Measurements from ENCODE around the gene ITGA11. TPM values are rescaled to one million over a fixed set of nuclear protein-coding genes. Genes with fewer than 3 reads are reported as not detected.
"Not testable (repeated sequence)": the region's sequence is repeated elsewhere in the genome, so short reads cannot be mapped to it uniquely, and the experiment has no call there.

The ITGA11 gene
- total RNA-seq, 2 donors from 2014 or later: 0.99 to 1.0 TPM

DNA sequence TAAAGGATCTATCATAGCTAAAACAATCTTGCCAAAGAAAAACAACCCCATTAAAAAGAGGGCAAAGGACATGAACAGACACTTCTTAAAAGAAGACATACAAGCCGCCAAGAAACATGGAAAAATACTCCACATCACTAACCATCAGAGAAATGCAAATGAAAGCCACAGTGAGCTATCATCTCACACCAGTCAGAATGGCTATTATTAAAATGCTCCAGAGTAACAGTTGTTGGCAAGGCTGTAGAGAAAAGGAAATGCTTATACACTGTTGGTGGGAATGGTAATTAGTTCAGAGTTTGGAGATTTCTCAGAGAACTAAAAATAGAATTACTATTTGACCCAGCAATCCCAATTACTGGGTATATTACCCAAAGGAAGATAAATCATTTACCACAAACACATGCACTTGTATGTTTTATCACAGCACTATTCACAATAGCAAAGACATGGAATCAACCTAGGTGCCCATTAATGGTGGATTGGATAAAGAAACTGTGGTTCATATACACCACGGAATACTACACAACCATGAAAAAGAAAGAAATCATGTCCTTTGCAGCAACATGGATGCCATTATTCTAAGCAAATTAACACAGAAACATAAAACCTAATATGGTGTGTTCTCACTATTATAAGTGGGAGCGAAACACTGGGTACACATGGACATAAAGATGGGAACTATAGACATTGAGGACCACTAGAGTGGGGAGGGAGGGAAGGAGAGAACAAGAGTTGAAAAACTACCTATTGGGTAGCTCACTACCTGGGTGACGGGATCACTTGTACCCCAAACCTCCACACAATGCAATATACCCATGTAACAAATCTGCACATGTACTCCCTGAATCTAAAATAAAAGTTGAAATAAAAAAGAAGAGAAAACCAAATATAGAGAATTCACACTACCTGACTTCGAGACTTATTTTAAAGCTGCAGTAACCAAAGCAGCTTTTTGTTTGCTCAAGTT, 32.6 kb downstream of the ITGA11 start:
- Histone ChIP-seq H3K36me3 (replicated peaks in 1 of 2; ENCODE audit: insufficient read depth in 1 of 2, low read depth in 2 of 2) (no peaks in the 10 kb centered on the region), H3K4me1 (no peaks in the 10 kb centered on the region), H3K27me3 (no peaks in the 10 kb centered on the region), H3K9me3 (no peaks in the 10 kb centered on the region), H3K27ac (no peak overlapping the region), H3K4me3 (no peak overlapping the region)
- no peak for TF ChIP-seq CTCF (IDR thresholded peaks at IDR 0.05)
- no peak for TF ChIP-seq POLR2A (IDR thresholded peaks at IDR 0.05)
- intact Hi-C loops (cut with DNase I): no loop called here
- DNase-seq: no peak
- WGBS, 2 donors: 73 to 88% methylated on average over 5 of the region's 5 CpGs
- ATAC-seq: no peak

DNA sequence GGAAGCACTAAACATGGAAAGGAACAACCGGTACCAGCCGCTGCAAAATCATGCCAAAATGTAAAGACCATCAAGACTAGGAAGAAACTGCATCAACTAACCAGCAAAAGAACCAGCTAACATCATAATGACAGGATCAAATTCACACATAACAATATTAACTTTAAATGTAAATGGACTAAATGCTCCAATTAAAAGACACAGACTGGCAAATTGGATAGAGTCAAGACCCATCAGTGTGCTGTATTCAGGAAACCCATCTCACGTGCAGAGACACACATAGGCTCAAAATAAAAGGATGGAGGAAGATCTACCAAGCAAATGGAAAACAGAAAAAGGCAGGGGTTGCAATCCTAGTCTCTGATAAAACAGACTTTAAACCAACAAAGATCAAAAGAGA, 34.0 kb downstream of the ITGA11 start:
- H3K36me3 ChIP-seq (replicated peaks in 1 of 2; ENCODE audit: insufficient read depth in 1 of 2, low read depth in 2 of 2); H3K4me3 ChIP-seq; H3K9me3 ChIP-seq; H3K27ac ChIP-seq; H3K4me1 ChIP-seq; DNase-seq; ATAC-seq; intact Hi-C loops (cut with DNase I); H3K27me3 ChIP-seq: not testable (repeated sequence)
- 100% methylated on average over 2 of the region's 3 CpGs for WGBS, 2 donors

- no peak overlapping the region for H3K4me3 ChIP-seq
- DNase-seq (no peak), ATAC-seq (no peak)
- TF ChIP-seq CTCF (IDR thresholded peaks at IDR 0.05) (no peak), POLR2A (IDR thresholded peaks at IDR 0.05) (no peak)
- no peaks in the 10 kb centered on the region for H3K27me3 ChIP-seq
- no peaks in the 10 kb centered on the region for H3K9me3 ChIP-seq
- H3K4me1 ChIP-seq: no peaks in the 10 kb centered on the region
- H3K27ac ChIP-seq: no peak overlapping the region
- intact Hi-C loops (cut with DNase I): no loop called here
- 55 to 56% methylated on average over 1 of the region's 1 CpG for WGBS, 2 donors
- H3K36me3 ChIP-seq (replicated peaks in 1 of 2; ENCODE audit: insufficient read depth in 1 of 2, low read depth in 2 of 2): no peaks in the 10 kb centered on the region
These were observed 35.9 kb downstream of the ITGA11 start for GRCh38 chr15:68396068-68396467.

DNA sequence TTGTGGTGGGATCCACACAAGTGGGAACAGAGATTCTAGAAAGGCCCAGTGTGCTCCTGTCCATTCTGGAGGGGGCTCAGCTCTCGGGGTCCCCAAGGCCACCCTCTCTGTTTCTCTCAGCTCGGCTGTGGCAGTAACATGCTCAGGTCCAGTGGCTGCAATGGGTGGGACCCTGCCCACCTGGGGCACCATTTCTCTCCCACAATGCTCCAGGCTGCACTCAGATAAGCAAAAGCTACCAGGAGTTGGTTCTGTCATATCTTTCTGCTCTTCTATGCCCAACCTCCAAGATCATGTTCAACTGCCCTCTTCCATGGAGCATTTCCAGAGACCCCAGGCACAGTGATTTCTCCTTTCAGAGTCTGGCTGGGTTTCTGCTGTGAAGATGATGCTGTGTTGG, 40.8 kb downstream of the ITGA11 start:
- ATAC-seq (no peak), DNase-seq (no peak)
- no peaks in the 10 kb centered on the region for H3K9me3 ChIP-seq
- no peaks in the 10 kb centered on the region for H3K4me1 ChIP-seq
- WGBS, 2 donors: 77 to 89% methylated on average over 1 to 2 of the region's 2 CpGs
- no peak overlapping the region for H3K4me3 ChIP-seq
- intact Hi-C loops (cut with DNase I): no loop called here
- H3K36me3 ChIP-seq (replicated peaks in 1 of 2; ENCODE audit: insufficient read depth in 1 of 2, low read depth in 2 of 2): no peaks in the 10 kb centered on the region
- TF ChIP-seq POLR2A (IDR thresholded peaks at IDR 0.05) (no peak), CTCF (IDR thresholded peaks at IDR 0.05) (no peak)
- no peaks in the 10 kb centered on the region for H3K27me3 ChIP-seq
- no peak overlapping the region for H3K27ac ChIP-seq

DNA sequence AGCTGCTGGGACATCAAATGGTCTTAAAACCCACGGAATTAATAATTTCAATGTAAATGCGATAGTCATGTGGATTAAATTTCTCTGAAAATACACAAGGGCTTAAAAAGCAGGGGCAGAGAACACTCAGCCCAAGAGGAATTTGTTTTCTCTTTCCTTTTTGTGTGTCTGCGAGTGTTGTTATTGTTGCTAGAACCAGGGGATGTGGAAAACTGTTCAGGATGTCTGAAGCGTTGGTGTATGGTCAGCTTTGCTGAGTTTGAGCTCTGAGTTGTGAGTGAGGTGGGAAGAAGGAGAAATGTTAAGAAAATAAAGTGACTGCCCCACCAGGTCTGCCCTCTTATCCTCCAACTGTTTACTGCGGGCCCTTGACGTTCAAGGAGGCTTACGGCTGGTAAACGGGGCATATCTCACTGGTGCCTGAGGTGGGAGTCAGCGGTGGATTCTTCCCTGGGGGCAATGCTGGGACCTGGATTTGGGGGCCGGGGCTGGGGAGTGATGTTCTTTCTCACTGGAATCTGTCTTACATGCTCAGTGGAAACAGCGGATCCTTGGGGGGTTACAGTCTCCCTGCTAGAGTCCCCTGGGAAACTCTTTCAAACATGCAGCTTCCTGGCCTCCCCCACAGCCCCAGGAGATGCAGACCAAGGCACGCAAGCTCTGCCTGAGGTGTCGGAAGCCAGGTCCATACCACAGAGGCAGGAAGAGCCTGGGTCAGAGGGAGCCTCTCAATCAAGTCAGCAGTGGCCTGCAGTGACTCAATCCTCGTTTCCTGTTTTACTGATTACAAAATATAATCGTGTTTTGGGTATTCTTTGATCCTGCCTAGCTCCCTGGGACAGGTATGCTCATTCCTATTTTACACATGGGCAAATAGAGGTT, 41.8 kb downstream of the ITGA11 start:
- peak in 1 of 4 donors; percentile 3 for DNase-seq
- no peak for ATAC-seq

More for the DNA sequence above, 41.8 kb downstream of the ITGA11 start:
- Histone ChIP-seq H3K36me3 (replicated peaks in 1 of 2; ENCODE audit: insufficient read depth in 1 of 2, low read depth in 2 of 2) (no peaks in the 10 kb centered on the region), H3K27me3 (no peaks in the 10 kb centered on the region), H3K27ac (no peak overlapping the region), H3K4me1 (no peaks in the 10 kb centered on the region), H3K9me3 (no peaks in the 10 kb centered on the region), H3K4me3 (no peak overlapping the region)
- no peak for TF ChIP-seq CTCF (IDR thresholded peaks at IDR 0.05)
- no peak for TF ChIP-seq POLR2A (IDR thresholded peaks at IDR 0.05)
- intact Hi-C loops (cut with DNase I): no loop called here
- WGBS, 2 donors: 63% methylated on average over 15 of the region's 15 CpGs
